ENCODE data around the gene HBG2.

The HBG2 gene

DNA sequence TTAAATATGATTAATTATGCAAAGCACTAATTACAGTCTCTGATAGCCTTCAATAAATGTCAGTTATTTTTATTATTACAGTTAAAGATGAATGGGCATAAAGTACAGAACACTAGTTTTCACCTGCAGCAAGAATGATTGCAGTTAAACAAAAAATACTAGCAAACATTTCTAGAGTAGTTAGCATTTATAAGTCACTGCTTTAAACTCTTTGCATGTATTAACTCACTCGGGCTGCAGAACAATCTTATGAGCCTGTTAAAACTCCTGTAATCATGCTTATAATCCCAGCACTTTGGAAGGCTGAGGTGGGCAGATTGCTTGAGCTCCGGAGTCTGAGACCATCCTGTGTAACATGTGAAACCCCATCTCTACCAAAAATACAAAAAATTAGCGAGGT, 32.3 kb upstream of the HBG2 start:
- H3K4me3 ChIP-seq (ENCODE audit: low read length) = no peak overlapping the region
- DNase-seq (ENCODE audit: low read depth) = no peak
- TF ChIP-seq, protein P1, sequence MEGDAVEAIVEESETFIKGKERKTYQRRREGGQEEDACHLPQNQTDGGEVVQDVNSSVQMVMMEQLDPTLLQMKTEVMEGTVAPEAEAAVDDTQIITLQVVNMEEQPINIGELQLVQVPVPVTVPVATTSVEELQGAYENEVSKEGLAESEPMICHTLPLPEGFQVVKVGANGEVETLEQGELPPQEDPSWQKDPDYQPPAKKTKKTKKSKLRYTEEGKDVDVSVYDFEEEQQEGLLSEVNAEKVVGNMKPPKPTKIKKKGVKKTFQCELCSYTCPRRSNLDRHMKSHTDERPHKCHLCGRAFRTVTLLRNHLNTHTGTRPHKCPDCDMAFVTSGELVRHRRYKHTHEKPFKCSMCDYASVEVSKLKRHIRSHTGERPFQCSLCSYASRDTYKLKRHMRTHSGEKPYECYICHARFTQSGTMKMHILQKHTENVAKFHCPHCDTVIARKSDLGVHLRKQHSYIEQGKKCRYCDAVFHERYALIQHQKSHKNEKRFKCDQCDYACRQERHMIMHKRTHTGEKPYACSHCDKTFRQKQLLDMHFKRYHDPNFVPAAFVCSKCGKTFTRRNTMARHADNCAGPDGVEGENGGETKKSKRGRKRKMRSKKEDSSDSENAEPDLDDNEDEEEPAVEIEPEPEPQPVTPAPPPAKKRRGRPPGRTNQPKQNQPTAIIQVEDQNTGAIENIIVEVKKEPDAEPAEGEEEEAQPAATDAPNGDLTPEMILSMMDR (IDR thresholded peaks at IDR 0.05; ENCODE audit: insufficient read depth, low read depth, low read length, missing control alignments) = no peak

DNA sequence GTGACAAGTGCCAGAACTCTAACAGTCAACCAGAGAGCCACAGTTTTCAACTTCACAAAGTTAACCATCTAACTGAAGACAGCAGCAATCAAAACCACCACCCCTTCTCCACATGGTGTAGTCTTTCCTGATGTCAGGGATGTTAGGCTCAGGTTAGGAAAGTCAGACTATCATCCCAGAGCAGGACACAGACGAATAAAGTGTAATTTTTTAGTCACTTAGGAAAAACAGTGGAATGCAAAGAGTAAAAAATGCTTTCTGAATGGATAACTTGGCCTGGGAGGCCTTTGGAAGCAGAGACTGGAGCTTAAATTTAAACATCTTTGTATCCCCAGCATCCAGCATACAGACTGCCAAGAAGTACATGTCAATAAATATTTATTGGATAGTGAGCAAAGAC, 31.8 kb upstream of the HBG2 start:
- TF ChIP-seq, protein P1 (IDR thresholded peaks at IDR 0.05; ENCODE audit: insufficient read depth, low read depth, low read length, missing control alignments) = no peak
- no peak overlapping the region for H3K4me3 ChIP-seq (ENCODE audit: low read length)
- no peak for DNase-seq (ENCODE audit: low read depth)

DNA sequence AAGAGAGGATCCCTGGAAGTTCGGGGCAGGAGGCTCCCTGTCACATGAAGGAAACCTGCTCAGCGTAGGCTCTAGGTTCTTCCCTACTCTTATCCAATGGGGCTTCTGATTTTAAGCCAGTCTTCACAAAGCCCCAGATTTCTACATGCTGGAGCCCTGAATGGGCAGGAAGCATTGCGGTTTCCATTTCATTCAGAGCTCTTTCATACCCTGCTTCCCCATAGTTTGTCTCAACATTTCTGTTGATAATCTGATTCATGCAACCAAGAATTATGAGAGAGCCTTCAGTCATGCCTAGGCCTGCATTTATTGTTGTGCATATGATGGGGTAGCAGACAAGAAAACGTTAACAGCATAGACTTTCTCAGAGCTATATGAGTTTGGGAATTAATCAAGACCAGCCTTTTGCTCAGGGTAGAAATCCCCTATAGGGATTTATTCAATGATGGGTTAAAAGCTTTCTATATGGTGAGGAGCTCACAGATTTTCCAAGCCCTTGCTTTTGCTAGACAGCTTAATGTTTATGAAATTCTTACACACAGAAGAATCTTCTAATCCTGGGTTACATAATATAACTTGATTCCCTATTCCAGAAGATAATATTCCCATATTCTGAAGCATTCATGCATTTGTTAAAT, 31.2 kb upstream of the HBG2 start:
- DNase-seq (ENCODE audit: low read depth) = peak; percentile 93
- TF ChIP-seq, protein P1 (IDR thresholded peaks at IDR 0.05; ENCODE audit: insufficient read depth, low read depth, low read length, missing control alignments) = no peak
- H3K4me3 ChIP-seq (ENCODE audit: low read length) = no peak overlapping the region

DNA sequence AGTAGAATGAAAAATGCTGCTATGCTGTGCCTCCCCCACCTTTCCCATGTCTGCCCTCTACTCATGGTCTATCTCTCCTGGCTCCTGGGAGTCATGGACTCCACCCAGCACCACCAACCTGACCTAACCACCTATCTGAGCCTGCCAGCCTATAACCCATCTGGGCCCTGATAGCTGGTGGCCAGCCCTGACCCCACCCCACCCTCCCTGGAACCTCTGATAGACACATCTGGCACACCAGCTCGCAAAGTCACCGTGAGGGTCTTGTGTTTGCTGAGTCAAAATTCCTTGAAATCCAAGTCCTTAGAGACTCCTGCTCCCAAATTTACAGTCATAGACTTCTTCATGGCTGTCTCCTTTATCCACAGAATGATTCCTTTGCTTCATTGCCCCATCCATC, 30.1 kb upstream of the HBG2 start:
- TF ChIP-seq, protein P1 (IDR thresholded peaks at IDR 0.05; ENCODE audit: insufficient read depth, low read depth, low read length, missing control alignments) = no peak
- H3K4me3 ChIP-seq (ENCODE audit: low read length) = no peak overlapping the region
- no peak for DNase-seq (ENCODE audit: low read depth)

DNA sequence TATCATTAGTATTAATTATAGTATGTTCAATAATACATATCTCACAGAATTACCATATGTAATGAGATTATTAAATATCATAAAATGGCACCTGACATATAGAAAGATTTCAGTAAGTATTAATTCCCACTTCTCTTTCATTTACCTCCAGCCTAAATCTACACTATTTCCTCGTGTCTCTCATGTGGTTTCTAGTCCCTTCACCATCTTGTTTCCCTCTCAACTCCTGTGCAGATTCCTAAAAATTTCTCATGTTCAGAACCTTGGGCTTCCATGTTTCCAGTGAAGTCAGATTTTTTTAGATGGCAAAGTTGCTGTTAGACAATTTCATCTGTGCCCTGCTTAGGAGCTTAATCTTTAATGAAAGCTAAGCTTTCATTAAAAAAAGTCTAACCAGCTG, 29.3 kb upstream of the HBG2 start:
- DNase-seq (ENCODE audit: low read depth) = no peak
- H3K4me3 ChIP-seq (ENCODE audit: low read length) = no peak overlapping the region
- TF ChIP-seq, protein P1 (IDR thresholded peaks at IDR 0.05; ENCODE audit: insufficient read depth, low read depth, low read length, missing control alignments) = no peak

DNA sequence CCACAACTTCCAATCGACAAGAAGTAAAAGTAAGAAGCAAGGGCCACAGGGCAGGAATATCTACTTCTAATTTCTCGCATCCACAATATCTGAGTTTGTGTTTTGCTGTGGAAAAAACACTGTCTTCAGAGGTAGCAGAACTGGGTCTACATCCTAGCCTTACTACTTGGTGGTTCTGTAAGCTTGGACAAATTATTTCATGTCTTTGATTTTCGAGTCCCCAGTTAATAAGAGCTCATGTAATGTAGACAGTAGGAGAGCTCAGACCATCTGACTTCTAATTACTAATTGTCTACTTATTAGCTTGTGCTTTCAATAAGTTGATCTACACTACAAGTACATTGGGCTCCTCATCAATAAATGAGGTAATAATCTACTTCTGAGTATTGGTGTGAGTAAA, 28.5 kb upstream of the HBG2 start:
- no peak overlapping the region for H3K4me3 ChIP-seq (ENCODE audit: low read length)
- TF ChIP-seq, protein P1 (IDR thresholded peaks at IDR 0.05; ENCODE audit: insufficient read depth, low read depth, low read length, missing control alignments) = no peak
- no peak for DNase-seq (ENCODE audit: low read depth)

DNA sequence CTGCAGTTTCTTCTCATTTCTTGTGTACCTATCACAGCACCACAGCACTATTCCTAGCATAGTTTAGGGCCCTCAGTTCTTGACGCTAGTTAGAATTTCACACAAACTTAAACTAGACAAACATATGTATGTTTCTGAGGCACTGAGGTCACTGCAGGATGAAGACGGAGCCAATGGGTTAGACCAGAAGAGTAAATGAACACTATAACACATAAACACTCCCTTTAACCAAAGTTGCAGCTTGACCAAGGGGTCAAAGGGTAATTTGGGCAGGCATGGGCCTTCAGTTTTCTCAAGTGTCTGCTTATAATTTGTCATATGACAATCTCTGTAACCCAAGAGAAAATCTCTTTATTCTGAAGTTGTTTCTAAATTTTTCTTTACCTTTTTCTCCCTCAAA, 28.0 kb upstream of the HBG2 start:
- TF ChIP-seq, protein P1 (IDR thresholded peaks at IDR 0.05; ENCODE audit: insufficient read depth, low read depth, low read length, missing control alignments) = no peak
- no peak for DNase-seq (ENCODE audit: low read depth)
- H3K4me3 ChIP-seq (ENCODE audit: low read length) = no peak overlapping the region

Data from epithelial cell of esophagus (primary cell).